CD8-positive, alpha-beta memory T cell (primary cell): ENCODE data around the gene NELL2. TPM values are rescaled to one million over a fixed set of nuclear protein-coding genes. Genes with fewer than 3 reads are reported as not detected.
"Not testable (repeated sequence)": the region's sequence is repeated elsewhere in the genome, so short reads cannot be mapped to it uniquely, and the experiment has no call there.

ENCODE experiments used
- CTCF ChIA-PET: fragments of 350-600 bp; sonication (Branson Sonifier 250); formaldehyde crosslinking; loops from one replicate; lab custom pipeline; 2021; ENCODE audit warnings: antibody characterized with exemption; lab: Charles Lee
- POLR2A ChIA-PET: fragments of 350-600 bp; sonication (Branson Sonifier 250); formaldehyde crosslinking; loops from one replicate; lab custom pipeline; 2021; ENCODE audit warnings: antibody characterized with exemption; lab: Charles Lee
- DNase-seq, 5 donors: peaks; one replicate each; pipeline versions ENCODE4 v3.0.0 to v3.0.0-alpha.2; 2020 to 2022; ENCODE audit warnings: mixed read lengths in 1 of 5
- H3K27ac ChIP-seq: one replicate; pipeline ENCODE4 v1.7.0; 2013; ENCODE audit warnings: low read depth, mild to moderate bottlenecking, low read length, moderate library complexity
- H3K27me3 ChIP-seq: 2 replicates; pipeline ENCODE4 v1.7.0; 2013; ENCODE audit warnings: low read length, mild to moderate bottlenecking; ENCODE audit not compliant: insufficient read depth, poor library complexity, severe bottlenecking
- H3K36me3 ChIP-seq: 2 replicates; pipeline ENCODE4 v1.7.0; 2013; ENCODE audit warnings: mild to moderate bottlenecking, low read length, moderate library complexity; ENCODE audit not compliant: insufficient read depth
- H3K4me1 ChIP-seq: 2 replicates; pipeline ENCODE4 v1.7.0; 2013; ENCODE audit warnings: mild to moderate bottlenecking, low read length, moderate library complexity; ENCODE audit not compliant: insufficient read depth
- H3K4me3 ChIP-seq: 2 replicates; pipeline ENCODE4 v1.7.0; 2013; ENCODE audit warnings: mild to moderate bottlenecking, low read length
- H3K9me3 ChIP-seq: 2 replicates; pipeline ENCODE4 v1.7.0; 2013; ENCODE audit warnings: mild to moderate bottlenecking, low read length
- H3K27ac Mint-ChIP-seq, 8 donors: one replicate each; pipeline ENCODE4 v1.8.0; 2020 to 2021; ENCODE audit warnings: mixed read lengths in 8 of 8, mild to moderate bottlenecking in 6 of 8, inconsistent platforms in 3 of 8, moderate library complexity in 3 of 8
- H3K27me3 Mint-ChIP-seq, 2 donors: one replicate each; pipeline ENCODE4 v1.8.0; 2020 to 2021; ENCODE audit warnings: mixed read lengths in 2 of 2, mild to moderate bottlenecking in 1 of 2, moderate library complexity in 1 of 2
- H3K36me3 Mint-ChIP-seq, 3 donors: one replicate each; pipeline ENCODE4 v1.8.0; 2020 to 2021; ENCODE audit warnings: mixed read lengths in 3 of 3, inconsistent platforms in 1 of 3, mild to moderate bottlenecking in 1 of 3
- H3K4me1 Mint-ChIP-seq, 3 donors: one replicate each; pipeline ENCODE4 v1.8.0; 2020 to 2021; ENCODE audit warnings: mixed read lengths in 3 of 3, inconsistent platforms in 1 of 3, mild to moderate bottlenecking in 1 of 3
- H3K4me3 Mint-ChIP-seq, 7 donors: one replicate each; pipeline ENCODE4 v1.8.0; 2020 to 2021; ENCODE audit warnings: mixed read lengths in 7 of 7, mild to moderate bottlenecking in 6 of 7, moderate library complexity in 4 of 7, inconsistent platforms in 2 of 7
- H3K9me3 Mint-ChIP-seq, 5 donors: one replicate each; pipeline ENCODE4 v1.8.0; 2020 to 2022; ENCODE audit warnings: mixed read lengths in 5 of 5, mild to moderate bottlenecking in 3 of 5, moderate library complexity in 2 of 5, inconsistent platforms in 1 of 5
- polyA plus RNA-seq: library from polyadenylated mRNA; unstranded; fragments of 300-500 nt; fragmentation: Illumina TruSeq; gene quantifications from one replicate; pipeline ENCODE4 v1.2.3, GENCODE V29; 2021
- total RNA-seq, 2 experiments: library from RNA; stranded (reverse); gene quantifications; one replicate each; pipeline ENCODE4 v1.2.3, GENCODE V29; 2021

Gene NELL2
- total and polyA plus RNA-seq, 3 experiments from 2014 or later = 60.2 to 203 (median 67.0) TPM

DNA sequence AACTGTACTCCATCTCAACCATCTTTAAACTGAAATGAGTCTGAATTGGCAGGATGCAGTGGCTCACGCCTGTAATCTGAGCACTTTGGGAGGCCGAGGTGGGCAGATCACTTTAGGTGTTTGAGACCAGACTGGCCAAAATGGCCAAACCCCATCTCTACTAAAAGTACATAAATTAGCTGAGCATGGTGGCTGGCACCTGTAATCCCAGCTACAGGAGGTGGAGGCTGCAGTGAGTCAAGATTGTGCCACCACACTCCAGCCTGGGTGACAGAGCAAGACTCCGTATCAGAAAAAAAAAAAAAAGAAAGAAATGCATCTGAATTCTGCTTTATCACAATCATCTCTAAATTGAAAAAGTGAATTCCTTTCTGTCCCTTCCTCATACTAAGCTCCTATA is 110.3 kb downstream of the NELL2 start:
- CTCF ChIA-PET = interaction anchor here (0.7 to 3.9 kb wide), 5 partner anchors 9 to 759 kb away, joined by 3 to 23 read pairs (median 3); no protein-coding TSS in a partner anchor
- Histone ChIP-seq H3K36me3 (no peaks in the 10 kb centered on the region), H3K27ac (no peak overlapping the region), H3K4me3 (no peak overlapping the region), H3K27me3 (no peaks in the 10 kb centered on the region), H3K9me3 (no peaks in the 10 kb centered on the region), H3K4me1 (no peaks in the 10 kb centered on the region)
- no peak for DNase-seq
- H3K27me3 Mint-ChIP-seq = no peaks in the 10 kb centered on the region
- no peak overlapping the region for H3K4me3 Mint-ChIP-seq
- no peaks in the 10 kb centered on the region for H3K9me3 Mint-ChIP-seq
- peaks cover 5 to 54% (median 9%) of the 10 kb centered on the region in 3 donors for H3K36me3 Mint-ChIP-seq
- POLR2A ChIA-PET = interaction anchor here (0.6 kb wide), 2 partner anchors 15 to 50 kb away, joined by 4 to 5 read pairs; no protein-coding TSS in a partner anchor
- H3K4me1 Mint-ChIP-seq = no peaks in the 10 kb centered on the region
- no peak overlapping the region for H3K27ac Mint-ChIP-seq

DNA sequence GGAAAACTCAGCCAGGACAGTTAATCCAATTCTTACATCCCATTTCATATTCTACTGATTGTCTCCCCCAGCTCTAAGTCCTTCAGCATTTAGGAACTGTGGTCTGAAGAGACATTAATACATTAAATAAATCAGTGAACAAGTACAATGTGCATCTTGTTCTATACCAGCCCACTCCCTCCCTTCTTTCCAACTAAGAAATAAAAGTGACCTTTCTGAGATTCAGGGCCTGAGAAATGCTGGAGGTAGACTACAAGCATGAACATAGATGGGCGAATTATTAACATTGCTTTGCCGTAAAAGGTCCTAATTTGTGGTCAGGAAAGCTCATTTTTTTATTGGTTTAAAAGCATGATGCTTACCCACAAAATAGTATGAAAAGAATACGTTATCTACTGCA is 113.1 kb downstream of the NELL2 start:
- Histone ChIP-seq H3K27me3 (no peaks in the 10 kb centered on the region), H3K36me3 (peaks cover 6% of the 10 kb centered on the region), H3K4me1 (no peaks in the 10 kb centered on the region), H3K9me3 (no peaks in the 10 kb centered on the region), H3K4me3 (no peak overlapping the region), H3K27ac (no peak overlapping the region)
- H3K27me3 Mint-ChIP-seq = no peaks in the 10 kb centered on the region
- H3K4me3 Mint-ChIP-seq = no peak overlapping the region
- CTCF ChIA-PET = interaction anchor here (1.8 to 2.1 kb wide), 2 partner anchors 111 to 113 kb away, joined by 4 read pairs; partner anchors contain the start of gene NELL2
- POLR2A ChIA-PET = no interaction called here
- peaks cover 12 to 55% (median 16%) of the 10 kb centered on the region in 3 donors for H3K36me3 Mint-ChIP-seq
- no peak for DNase-seq
- H3K27ac Mint-ChIP-seq = peak overlapping the region in 1 of 8 donors; percentile 16
- H3K9me3 Mint-ChIP-seq = no peaks in the 10 kb centered on the region
- H3K4me1 Mint-ChIP-seq = peaks cover 0 to 15% (median 6%) of the 10 kb centered on the region in 3 donors

DNA sequence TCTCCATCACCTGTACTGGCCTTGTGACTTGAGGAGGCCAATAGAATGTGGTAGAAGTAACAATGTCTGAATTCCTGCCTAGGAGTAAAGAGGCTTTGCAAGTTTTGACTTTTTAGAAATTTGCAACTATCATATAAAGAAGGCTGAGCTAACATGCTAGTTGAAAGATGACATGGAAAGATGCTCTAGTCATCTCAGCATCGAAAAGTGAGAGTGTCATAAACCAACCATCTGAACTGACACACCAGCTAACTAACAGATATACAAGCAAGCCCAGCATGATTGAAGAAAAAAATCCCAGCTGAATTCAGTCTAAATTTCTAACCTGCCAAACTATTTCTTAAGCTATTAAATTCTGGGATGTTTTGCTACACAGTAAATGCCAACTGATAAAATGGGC is 116.8 kb downstream of the NELL2 start:
- no peak overlapping the region for H3K4me3 Mint-ChIP-seq
- Histone ChIP-seq H3K9me3 (no peaks in the 10 kb centered on the region), H3K27ac (no peak overlapping the region), H3K4me1 (no peaks in the 10 kb centered on the region), H3K4me3 (no peak overlapping the region), H3K27me3 (no peaks in the 10 kb centered on the region), H3K36me3 (peaks cover 6% of the 10 kb centered on the region)
- ChIA-PET POLR2A (no interaction called here), CTCF (no interaction called here)
- H3K27me3 Mint-ChIP-seq = no peaks in the 10 kb centered on the region
- peaks cover 0 to 21% (median 6%) of the 10 kb centered on the region in 3 donors for H3K4me1 Mint-ChIP-seq
- DNase-seq = no peak
- peaks cover 12 to 37% (median 14%) of the 10 kb centered on the region in 3 donors for H3K36me3 Mint-ChIP-seq
- no peak overlapping the region for H3K27ac Mint-ChIP-seq
- H3K9me3 Mint-ChIP-seq = no peaks in the 10 kb centered on the region

DNA sequence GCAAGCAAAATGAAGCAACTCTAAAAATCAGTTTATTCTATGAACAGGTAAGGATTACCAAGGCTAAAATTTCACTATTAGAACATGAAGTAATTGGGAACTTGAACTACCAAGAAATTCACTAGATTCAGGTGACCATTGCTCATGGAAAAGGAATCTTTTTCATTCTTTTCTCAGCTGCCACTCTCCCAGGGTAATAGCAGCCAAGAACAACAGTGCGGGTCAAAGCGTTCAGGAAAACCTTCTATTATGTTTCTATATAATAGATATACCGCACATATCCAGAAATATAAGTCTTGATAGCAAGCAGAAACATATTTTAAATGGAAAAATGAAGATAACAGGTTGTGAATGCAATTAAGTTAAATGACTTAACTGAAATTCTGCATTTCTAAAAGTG is 125.6 kb downstream of the NELL2 start:
- peaks cover 19 to 31% (median 19%) of the 10 kb centered on the region in 3 donors for H3K4me1 Mint-ChIP-seq
- POLR2A ChIA-PET = interaction anchor here (0.5 kb wide), 1 partner anchor 15 kb away, joined by 5 read pairs; no protein-coding TSS in a partner anchor

DNA sequence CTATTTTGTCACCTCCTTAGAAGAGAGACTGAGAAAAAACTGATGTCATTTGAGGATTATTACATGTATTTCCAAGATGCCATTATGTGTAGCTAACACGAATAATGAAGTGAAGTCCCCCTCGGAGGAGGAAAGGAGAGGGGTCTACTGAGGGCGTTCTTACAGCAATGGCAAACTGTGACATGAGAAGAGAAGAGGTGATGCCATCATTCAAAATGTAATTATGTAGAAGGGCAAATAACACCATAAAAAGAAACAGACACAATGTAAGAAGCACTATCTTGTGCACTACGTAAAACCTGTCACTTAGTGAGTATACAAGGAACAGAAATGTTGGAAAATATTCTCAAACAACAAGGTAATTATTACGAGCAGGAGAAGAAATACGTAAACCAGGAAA is 126.5 kb downstream of the NELL2 start:
- H3K27ac ChIP-seq = no peak overlapping the region
- H3K9me3 Mint-ChIP-seq = peaks cover 0 to 8% (median 4%) of the 10 kb centered on the region in 5 donors
- H3K4me1 Mint-ChIP-seq = peaks cover 20 to 32% (median 21%) of the 10 kb centered on the region in 3 donors
- H3K36me3 ChIP-seq = no peaks in the 10 kb centered on the region
- peaks cover 0 to 3% of the 10 kb centered on the region in 2 donors for H3K27me3 Mint-ChIP-seq
- no peaks in the 10 kb centered on the region for H3K9me3 ChIP-seq
- no peaks in the 10 kb centered on the region for H3K27me3 ChIP-seq
- H3K4me3 Mint-ChIP-seq = no peak overlapping the region
- H3K27ac Mint-ChIP-seq = peak overlapping the region in 1 of 8 donors; percentile 4
- ChIA-PET POLR2A (no interaction called here), CTCF (interaction anchor here (1.2 kb wide), 1 partner anchor 25 kb away, joined by 3 read pairs; no protein-coding TSS in a partner anchor)
- H3K4me1 ChIP-seq = no peaks in the 10 kb centered on the region
- no peak for DNase-seq
- H3K4me3 ChIP-seq = no peak overlapping the region
- peaks cover 12 to 35% (median 13%) of the 10 kb centered on the region in 3 donors for H3K36me3 Mint-ChIP-seq

More for the DNA sequence above, 125.6 kb downstream of the NELL2 start:
- peaks cover 0 to 3% of the 10 kb centered on the region in 2 donors for H3K27me3 Mint-ChIP-seq
- DNase-seq = no peak
- Histone ChIP-seq H3K4me3 (no peak overlapping the region), H3K4me1 (no peaks in the 10 kb centered on the region), H3K27me3 (no peaks in the 10 kb centered on the region), H3K27ac (no peak overlapping the region), H3K36me3 (no peaks in the 10 kb centered on the region), H3K9me3 (no peaks in the 10 kb centered on the region)
- H3K36me3 Mint-ChIP-seq = peaks cover 9 to 32% (median 12%) of the 10 kb centered on the region in 3 donors
- CTCF ChIA-PET = interaction anchor here (1.3 kb wide), 1 partner anchor 25 kb away, joined by 4 read pairs; no protein-coding TSS in a partner anchor
- H3K27ac Mint-ChIP-seq = peak overlapping the region in 1 of 8 donors; percentile 5
- H3K4me3 Mint-ChIP-seq = no peak overlapping the region
- peaks cover 0 to 6% (median 4%) of the 10 kb centered on the region in 5 donors for H3K9me3 Mint-ChIP-seq

DNA sequence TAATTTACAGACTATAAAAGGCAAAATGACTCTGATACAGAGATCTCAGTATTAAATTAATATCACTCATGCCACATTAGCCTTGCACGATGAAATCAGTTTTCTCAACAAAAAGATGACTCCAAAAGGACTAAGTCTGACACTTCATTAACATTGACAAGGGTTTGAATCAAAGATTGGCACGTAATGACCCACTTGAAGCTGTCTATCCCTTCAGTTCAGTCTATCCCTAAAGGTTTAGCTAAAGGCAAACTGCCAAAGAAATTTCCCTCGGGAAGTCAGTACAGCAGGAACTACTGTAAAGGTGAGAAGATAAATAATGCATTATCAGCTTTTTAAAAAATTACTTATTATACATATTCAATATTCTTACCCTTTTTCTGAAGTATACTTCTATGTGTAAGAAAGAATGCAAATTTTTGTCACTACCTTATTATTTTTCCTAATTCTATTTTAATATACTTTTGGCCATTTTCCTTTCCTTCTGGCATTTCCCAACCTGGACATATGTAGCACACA is 127.1 kb downstream of the NELL2 start:
- Histone ChIP-seq H3K27ac (no peak overlapping the region), H3K4me3 (no peak overlapping the region), H3K27me3 (no peaks in the 10 kb centered on the region), H3K9me3 (no peaks in the 10 kb centered on the region), H3K4me1 (no peaks in the 10 kb centered on the region), H3K36me3 (no peaks in the 10 kb centered on the region)
- H3K36me3 Mint-ChIP-seq = peaks cover 12 to 35% (median 15%) of the 10 kb centered on the region in 3 donors
- H3K4me1 Mint-ChIP-seq = peaks cover 20 to 29% (median 21%) of the 10 kb centered on the region in 3 donors
- CTCF ChIA-PET = interaction anchor here (1.2 kb wide), 1 partner anchor 25 kb away, joined by 3 read pairs; no protein-coding TSS in a partner anchor
- DNase-seq = no peak
- H3K27ac Mint-ChIP-seq = no peak overlapping the region
- POLR2A ChIA-PET = no interaction called here
- H3K4me3 Mint-ChIP-seq = no peak overlapping the region
- H3K9me3 Mint-ChIP-seq = peaks cover 0 to 8% (median 4%) of the 10 kb centered on the region in 5 donors
- H3K27me3 Mint-ChIP-seq = peaks cover 0 to 3% of the 10 kb centered on the region in 2 donors

DNA sequence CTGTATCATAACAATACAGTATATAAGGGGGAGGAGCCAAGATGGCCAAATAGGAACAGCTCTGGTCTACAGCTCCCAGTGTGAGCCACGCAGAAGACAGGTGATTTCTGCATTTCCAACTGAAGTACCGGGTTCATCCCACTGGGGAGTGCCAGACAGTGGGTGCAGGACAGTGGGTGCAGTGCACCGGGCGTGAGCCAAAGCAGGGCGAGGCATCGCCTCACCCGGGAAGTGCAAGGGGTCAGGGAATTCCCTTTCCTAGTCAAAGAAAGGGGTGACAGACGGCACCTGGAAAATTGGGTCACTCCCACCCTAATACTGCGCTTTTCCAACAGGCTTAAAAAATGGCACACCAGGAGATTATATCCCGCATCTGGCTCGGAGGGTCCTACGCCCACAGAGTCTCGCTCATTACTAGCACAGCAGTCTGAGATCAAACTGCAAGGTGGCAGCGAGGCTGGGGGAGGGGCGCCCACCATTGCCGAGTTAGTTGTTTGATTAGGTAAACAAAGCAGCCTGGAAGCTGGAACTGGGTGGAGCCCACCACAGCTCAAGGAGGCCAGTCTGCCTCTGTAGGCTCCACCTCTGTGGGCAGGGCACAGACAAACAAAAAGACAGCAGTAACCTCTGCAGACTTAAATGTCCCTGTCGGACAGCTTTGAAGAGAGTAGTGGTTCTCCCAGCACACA is 134.7 kb downstream of the NELL2 start:
- Mint-ChIP-seq H3K4me1 (peaks cover 4 to 10% (median 8%) of the 10 kb centered on the region in 3 donors), H3K9me3 (peaks cover 0 to 20% (median 13%) of the 10 kb centered on the region in 5 donors), H3K36me3 (peaks cover 21 to 54% (median 34%) of the 10 kb centered on the region in 3 donors)
- H3K9me3 ChIP-seq, H3K27me3 Mint-ChIP-seq, H3K27ac ChIP-seq, H3K27ac Mint-ChIP-seq, H3K27me3 ChIP-seq, H3K36me3 ChIP-seq, CTCF ChIA-PET, H3K4me1 ChIP-seq, DNase-seq, H3K4me3 ChIP-seq, H3K4me3 Mint-ChIP-seq: not testable (repeated sequence)
- POLR2A ChIA-PET = interaction anchor here (0.5 kb wide), 1 partner anchor 912 kb away, joined by 4 read pairs; no protein-coding TSS in a partner anchor

DNA sequence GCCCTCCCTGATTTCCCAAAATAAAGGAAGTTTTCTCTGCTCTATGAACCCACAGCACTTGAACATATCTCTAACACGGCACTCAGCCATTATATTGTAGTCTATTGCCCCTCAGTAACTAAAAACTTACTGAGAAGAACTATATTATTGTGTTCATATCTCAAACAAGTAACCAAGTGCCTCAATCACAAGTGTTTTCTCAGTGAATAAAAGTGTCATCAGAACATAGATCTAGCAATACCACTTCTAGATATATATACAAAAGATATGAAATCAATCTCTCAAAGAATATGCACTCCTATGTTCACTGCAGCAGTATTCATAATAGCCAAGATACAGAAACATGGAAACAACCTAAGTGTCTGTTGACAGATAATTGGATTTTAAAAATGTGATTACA is 138.1 kb downstream of the NELL2 start:
- Mint-ChIP-seq H3K9me3 (peaks cover under 1 to 20% (median 8%) of the 10 kb centered on the region in 5 donors), H3K4me3 (no peak overlapping the region), H3K27ac (no peak overlapping the region), H3K27me3 (peaks cover 0 to 6% of the 10 kb centered on the region in 2 donors), H3K4me1 (peaks cover 2 to 10% (median 4%) of the 10 kb centered on the region in 3 donors), H3K36me3 (peaks cover 24 to 56% (median 37%) of the 10 kb centered on the region in 3 donors)
- Histone ChIP-seq H3K9me3 (no peaks in the 10 kb centered on the region), H3K36me3 (peaks cover 6% of the 10 kb centered on the region), H3K27me3 (no peaks in the 10 kb centered on the region), H3K4me3 (no peak overlapping the region), H3K27ac (no peak overlapping the region), H3K4me1 (no peaks in the 10 kb centered on the region)
- CTCF ChIA-PET = no interaction called here
- POLR2A ChIA-PET = no interaction called here
- DNase-seq = no peak
